Epithelial cell of esophagus (primary cell): ENCODE data around the gene ARRB1.

Experiments used
- DNase-seq: peaks from one replicate; pipeline ENCODE4 v3.0.0; 2010; ENCODE audit warnings: low read depth
- H3K4me3 ChIP-seq: 2 replicates; pipeline ENCODE4 v1.5.1; 2011; ENCODE audit warnings: mild to moderate bottlenecking, low read length, control low read depth
- CTCF ChIP-seq: IDR thresholded peaks from 2 replicates; pipeline ENCODE4 v1.5.1; 2011; ENCODE audit warnings: low read depth, mild to moderate bottlenecking, low read length, control low read depth, inconsistent platforms; ENCODE audit not compliant: insufficient read depth; ENCODE audit errors: missing control alignments

The ARRB1 gene

GRCh38 chr11:75346912-75347647 is 4.4 kb downstream of the ARRB1 start:
- no peak for TF ChIP-seq CTCF
- no peak for DNase-seq
- no peak overlapping the region for H3K4me3 ChIP-seq

GRCh38 chr11:75346296-75346695 is 5.2 kb downstream of the ARRB1 start:
- DNase-seq, result no peak
- TF ChIP-seq CTCF, result no peak
- H3K4me3 ChIP-seq, result no peak overlapping the region

DNA sequence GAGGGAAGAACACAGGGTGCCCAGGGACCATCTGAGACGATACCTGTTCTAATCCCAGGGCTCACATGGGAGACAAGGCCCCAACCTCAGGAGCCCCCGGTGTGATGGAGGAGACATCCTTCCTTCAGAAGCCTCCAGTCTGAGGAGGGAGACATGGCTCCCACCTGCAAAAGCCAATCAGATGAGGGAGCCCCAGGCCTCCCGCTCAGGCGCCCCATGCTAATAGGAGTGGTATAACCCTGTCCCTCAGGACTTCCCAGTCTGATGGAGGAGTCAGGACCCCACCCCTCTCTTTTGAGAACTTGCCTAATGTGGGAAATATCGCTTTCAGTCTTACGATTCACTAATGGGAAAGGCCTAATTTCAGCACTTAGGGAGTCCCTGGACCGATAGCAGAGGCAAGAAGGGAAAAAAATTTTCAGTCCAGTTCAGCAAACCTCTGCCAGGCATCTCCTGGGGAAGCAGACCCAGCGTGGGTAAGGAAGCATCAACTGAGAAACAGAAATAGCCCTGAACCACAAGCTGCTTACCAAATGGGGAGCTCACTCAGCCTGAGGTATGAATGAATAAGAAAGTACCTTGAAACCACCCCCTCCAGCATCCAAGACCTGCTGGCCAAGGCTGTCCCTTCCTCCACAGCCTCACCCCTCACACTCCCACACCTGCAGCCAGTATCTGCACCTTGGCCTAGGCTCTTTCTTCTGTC is 5.9 kb downstream of the ARRB1 start:
- TF ChIP-seq CTCF, result no peak
- no peak overlapping the region for H3K4me3 ChIP-seq
- no peak for DNase-seq

DNA sequence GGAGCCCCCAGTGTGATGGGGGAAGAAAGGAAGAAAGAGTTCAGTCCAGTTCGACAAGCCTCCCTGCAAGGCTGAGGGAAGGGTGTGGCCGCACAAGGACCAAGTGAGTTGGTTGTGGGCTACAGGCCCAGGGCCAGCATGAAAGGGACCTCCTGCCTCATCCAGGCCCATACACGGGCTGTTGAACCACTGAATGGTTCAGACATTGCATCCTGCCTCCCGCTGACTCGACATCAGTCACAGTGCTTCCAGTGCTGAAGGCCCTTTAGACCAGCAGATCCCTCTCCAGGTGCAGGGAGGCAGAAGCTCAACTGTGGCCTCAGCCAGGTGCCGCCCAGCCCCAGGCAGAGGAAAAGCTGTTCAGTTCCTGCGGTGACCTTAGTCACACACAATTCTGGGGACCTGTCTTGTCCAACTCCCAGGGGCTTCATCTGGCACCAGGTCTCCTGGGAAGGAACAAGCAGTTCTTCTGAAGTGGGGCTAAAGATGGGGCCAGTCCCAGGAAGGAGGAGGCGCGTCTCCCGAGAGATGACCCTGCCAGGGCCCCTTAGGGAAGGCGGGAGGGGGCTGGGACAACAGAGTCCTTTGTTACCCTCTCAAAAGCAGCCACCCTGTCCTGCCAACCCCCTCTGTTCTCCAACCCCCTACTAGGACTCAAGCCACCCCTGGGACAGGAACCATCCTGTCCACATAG is 6.6 kb downstream of the ARRB1 start:
- no peak for TF ChIP-seq CTCF
- DNase-seq, result no peak
- no peak overlapping the region for H3K4me3 ChIP-seq

GRCh38 chr11:75344186-75344585 is 7.3 kb downstream of the ARRB1 start:
- DNase-seq, result no peak
- no peak overlapping the region for H3K4me3 ChIP-seq
- TF ChIP-seq CTCF, result no peak

GRCh38 chr11:75342966-75343870 is 8.2 kb downstream of the ARRB1 start:
- DNase-seq, result peak; percentile 68
- TF ChIP-seq CTCF, result no peak
- no peak overlapping the region for H3K4me3 ChIP-seq
